T-helper 2 cell treated with Interferon-gamma antibody and Interleukin-4, amounts not matched to agents 5 μg/mL and 100 μg/mL, for 36 hours (primary cell): ENCODE results near the gene CLEC9A.
A peak's percentile ranks its signal among the peaks of the same experiment; 100 is the strongest.

Experiments used
- DNase-seq: peaks from one replicate; pipeline ENCODE4 v3.0.0; 2021; ENCODE audit warnings: low spot score
- H3K27ac Mint-ChIP-seq: one replicate; pipeline ENCODE4 v1.8.0; 2021; ENCODE audit warnings: mild to moderate bottlenecking, mixed read lengths
- H3K27me3 Mint-ChIP-seq: one replicate; pipeline ENCODE4 v1.8.0; 2021; ENCODE audit warnings: low read depth, mixed read lengths
- H3K36me3 Mint-ChIP-seq: one replicate; pipeline ENCODE4 v1.8.0; 2021; ENCODE audit warnings: low read depth, mixed read lengths
- H3K4me1 Mint-ChIP-seq: one replicate; pipeline ENCODE4 v1.8.0; 2021; ENCODE audit warnings: low read depth, mixed read lengths
- H3K4me3 Mint-ChIP-seq: one replicate; pipeline ENCODE4 v1.8.0; 2022; ENCODE audit warnings: mild to moderate bottlenecking, moderate library complexity, mixed read lengths
- H3K9me3 Mint-ChIP-seq: one replicate; pipeline ENCODE4 v1.8.0; 2021; ENCODE audit warnings: mixed read lengths

Gene CLEC9A

DNA sequence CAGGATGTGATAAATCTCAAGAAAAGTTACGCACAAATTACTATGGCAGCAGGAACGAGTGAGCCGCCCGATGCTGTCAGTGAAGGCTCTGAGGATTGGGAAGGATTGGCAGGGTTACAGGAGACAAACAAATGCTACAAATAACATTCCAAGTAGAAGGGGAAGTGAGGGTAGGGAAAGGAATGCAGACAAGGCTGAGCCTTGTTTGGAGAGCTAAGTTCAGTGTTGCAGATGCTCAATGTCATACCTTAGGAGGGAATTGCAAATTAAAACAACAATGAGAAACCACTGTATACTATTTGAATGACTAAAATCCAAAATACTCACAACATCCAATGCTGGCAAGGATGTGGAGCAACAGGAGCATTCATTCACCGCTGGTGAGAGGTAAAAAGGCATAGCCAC lies 1.3 kb downstream of the CLEC9A start:
- no peaks in the 10 kb centered on the region for H3K36me3 Mint-ChIP-seq
- no peak for DNase-seq
- no peaks in the 10 kb centered on the region for H3K9me3 Mint-ChIP-seq
- H3K27me3 Mint-ChIP-seq, result peaks cover 21% of the 10 kb centered on the region
- H3K4me3 Mint-ChIP-seq, result no peak overlapping the region
- no peak overlapping the region for H3K27ac Mint-ChIP-seq
- no peaks in the 10 kb centered on the region for H3K4me1 Mint-ChIP-seq

DNA sequence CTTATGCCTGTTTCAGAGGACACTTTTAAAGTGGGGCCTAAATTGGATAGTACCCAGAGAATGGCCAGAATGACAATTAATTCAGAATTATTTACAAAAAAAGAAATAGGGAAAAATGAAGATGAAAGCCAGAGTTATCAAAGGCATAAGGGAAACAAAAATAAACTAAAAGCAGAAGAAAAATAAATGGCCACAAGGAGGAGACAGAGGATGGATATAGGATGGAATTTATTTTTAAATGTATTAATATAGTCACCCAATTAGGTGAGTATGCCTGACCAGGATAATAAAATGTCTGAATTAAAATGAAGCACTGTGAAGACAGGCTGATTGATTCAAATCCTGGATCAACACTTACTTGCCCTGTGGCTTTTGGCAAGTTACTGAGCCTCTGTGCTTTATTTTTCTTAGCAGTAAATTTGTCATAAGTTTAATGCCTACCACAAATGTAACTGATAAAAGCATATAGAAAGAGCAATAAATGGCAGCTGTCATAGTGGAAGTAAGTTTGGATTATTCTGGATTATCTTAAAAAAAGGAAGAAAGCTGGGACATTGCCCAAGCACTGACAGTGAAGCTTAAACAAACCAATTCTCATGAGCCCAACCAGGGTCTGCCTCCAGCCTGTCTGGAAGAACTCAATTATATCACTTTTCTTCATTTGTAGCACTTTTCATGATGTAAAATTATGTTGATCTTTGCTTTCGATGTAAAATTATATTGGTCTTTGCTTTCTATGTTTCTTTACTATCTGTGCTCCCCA lies 3.5 kb downstream of the CLEC9A start:
- Mint-ChIP-seq H3K36me3 (no peaks in the 10 kb centered on the region), H3K9me3 (no peaks in the 10 kb centered on the region), H3K27ac (no peak overlapping the region), H3K4me1 (no peaks in the 10 kb centered on the region), H3K27me3 (peaks cover 13% of the 10 kb centered on the region), H3K4me3 (no peak overlapping the region)
- no peak for DNase-seq

DNA sequence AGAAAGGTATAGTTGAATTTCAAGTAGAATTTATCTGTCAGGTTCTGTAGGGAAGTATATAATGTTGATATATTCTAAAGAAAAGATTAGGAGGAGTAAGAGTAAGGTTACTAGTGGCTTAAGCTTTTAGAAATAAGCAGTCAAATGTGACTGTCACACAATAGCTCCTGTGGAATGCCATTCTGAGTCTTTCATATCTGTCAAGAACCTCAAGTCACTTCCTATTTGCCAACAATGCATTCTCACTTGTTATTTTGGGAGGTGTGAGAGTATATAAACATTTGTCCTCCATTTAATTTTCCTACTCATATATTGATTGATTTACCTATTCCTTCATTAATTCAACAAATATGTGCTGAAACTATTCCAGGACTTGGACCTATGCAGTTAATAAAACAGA lies 11.7 kb downstream of the CLEC9A start:
- no peaks in the 10 kb centered on the region for H3K4me1 Mint-ChIP-seq
- peaks cover 51% of the 10 kb centered on the region for H3K27me3 Mint-ChIP-seq
- DNase-seq, result no peak

DNA sequence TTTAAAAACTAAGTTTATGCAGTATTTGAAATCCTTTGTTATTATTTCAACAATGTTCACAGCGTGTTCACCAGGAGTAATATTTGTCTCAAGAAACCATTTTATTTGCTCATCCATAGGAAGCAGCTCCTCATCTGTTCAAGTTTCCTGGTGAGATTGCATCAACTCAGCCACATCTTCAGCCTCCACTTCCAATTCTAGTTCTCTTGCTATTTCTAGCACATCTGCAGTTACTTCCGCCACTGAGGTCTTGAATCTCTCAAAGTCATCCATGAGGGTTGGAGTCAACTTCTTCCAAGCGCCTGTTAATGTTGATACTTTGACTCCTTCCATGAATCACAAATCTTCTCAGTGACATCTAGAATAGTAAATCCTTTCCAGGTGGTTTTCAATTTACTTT lies 18.0 kb downstream of the CLEC9A start:
- H3K4me3 Mint-ChIP-seq, result no peak overlapping the region
- peaks cover 13% of the 10 kb centered on the region for H3K4me1 Mint-ChIP-seq
- DNase-seq, result no peak
- peaks cover 36% of the 10 kb centered on the region for H3K27me3 Mint-ChIP-seq
- no peaks in the 10 kb centered on the region for H3K9me3 Mint-ChIP-seq
- H3K27ac Mint-ChIP-seq, result no peak overlapping the region
- H3K36me3 Mint-ChIP-seq, result no peaks in the 10 kb centered on the region

More for the DNA sequence above, 11.7 kb downstream of the CLEC9A start:
- no peaks in the 10 kb centered on the region for H3K9me3 Mint-ChIP-seq
- no peak overlapping the region for H3K27ac Mint-ChIP-seq
- H3K36me3 Mint-ChIP-seq, result no peaks in the 10 kb centered on the region
- no peak overlapping the region for H3K4me3 Mint-ChIP-seq

DNA sequence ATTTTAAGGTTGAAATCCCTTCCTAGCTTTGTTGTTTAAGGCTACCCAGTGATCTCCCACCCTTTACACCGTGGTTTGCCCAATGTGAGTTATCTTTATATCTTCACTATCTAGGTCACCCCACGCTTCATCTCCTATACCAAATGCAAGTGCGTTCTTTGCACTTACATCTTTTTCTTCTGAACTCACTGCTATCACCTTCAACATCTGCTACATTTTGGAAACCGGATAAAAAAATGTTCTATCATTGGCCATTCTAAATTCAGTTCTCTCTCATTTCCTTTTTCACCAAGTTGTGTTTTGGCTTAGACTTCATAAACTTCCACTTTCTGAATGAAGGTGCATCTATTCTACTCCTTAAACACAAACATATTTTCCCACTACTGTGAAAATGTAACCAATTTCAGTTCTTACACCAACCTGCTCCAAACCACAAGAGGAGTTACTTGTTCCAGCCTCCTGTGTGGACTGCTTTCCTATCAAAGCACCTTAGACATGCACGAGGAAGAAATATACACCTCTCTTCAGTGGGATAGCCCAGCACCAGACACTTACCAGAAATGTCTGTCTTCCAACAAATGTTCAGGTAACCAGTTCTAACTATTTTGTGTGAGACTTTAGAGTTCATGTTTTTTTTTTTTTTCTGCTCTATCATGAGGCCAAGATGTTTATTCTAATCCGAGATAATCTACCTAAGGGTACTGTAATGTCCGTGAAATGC lies 21.9 kb downstream of the CLEC9A start:
- no peaks in the 10 kb centered on the region for H3K36me3 Mint-ChIP-seq
- H3K4me3 Mint-ChIP-seq, result peak overlapping the region; percentile 1
- peaks cover 33% of the 10 kb centered on the region for H3K27me3 Mint-ChIP-seq
- DNase-seq, result no peak
- H3K4me1 Mint-ChIP-seq, result peaks cover 13% of the 10 kb centered on the region
- H3K9me3 Mint-ChIP-seq, result no peaks in the 10 kb centered on the region
- H3K27ac Mint-ChIP-seq, result no peak overlapping the region

DNA sequence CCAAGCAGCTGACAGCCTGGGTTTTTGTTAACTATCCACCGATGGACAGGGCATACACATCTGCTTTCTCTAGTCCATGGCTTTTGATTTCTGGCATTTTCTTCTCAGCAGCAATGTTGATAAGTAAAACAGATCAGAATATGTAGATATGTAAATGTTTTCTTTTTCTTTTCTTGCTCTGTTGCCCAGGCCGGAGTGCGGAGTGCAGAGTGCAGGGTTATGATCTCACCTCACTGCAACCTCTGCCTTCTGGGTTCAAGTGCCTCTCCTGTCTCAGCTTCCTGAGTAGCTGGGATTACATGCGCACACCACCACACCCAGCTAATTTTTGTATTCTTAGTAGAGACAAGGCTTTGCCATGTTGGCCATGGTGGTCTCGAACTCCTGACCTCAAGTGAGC lies 27.9 kb downstream of the CLEC9A start:
- no peaks in the 10 kb centered on the region for H3K36me3 Mint-ChIP-seq
- no peak for DNase-seq
- peaks cover 49% of the 10 kb centered on the region for H3K27me3 Mint-ChIP-seq
- no peaks in the 10 kb centered on the region for H3K4me1 Mint-ChIP-seq
- H3K9me3 Mint-ChIP-seq, result no peaks in the 10 kb centered on the region
- no peak overlapping the region for H3K4me3 Mint-ChIP-seq
- no peak overlapping the region for H3K27ac Mint-ChIP-seq

DNA sequence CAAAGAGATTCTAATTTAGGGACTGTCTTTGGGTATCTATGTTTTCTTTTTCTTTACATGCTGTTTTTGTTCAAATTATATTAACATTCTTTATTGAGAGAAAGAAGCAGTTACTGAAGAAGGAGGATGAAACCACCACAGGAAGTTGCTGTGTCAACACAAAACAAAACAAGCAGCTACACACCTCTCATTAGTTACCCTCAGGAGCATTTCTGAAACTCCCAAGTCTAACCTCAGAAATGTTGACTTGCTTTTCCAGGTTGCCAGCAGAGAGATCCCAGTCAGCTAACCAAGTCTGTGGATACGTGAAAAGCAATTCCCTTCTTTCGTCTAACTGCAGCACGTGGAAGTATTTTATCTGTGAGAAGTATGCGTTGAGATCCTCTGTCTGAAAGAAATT lies 34.8 kb downstream of the CLEC9A start:
- Mint-ChIP-seq H3K27ac (no peak overlapping the region), H3K27me3 (peaks cover 55% of the 10 kb centered on the region), H3K4me1 (peaks cover 9% of the 10 kb centered on the region), H3K36me3 (no peaks in the 10 kb centered on the region), H3K9me3 (no peaks in the 10 kb centered on the region), H3K4me3 (no peak overlapping the region)
- DNase-seq, result no peak

DNA sequence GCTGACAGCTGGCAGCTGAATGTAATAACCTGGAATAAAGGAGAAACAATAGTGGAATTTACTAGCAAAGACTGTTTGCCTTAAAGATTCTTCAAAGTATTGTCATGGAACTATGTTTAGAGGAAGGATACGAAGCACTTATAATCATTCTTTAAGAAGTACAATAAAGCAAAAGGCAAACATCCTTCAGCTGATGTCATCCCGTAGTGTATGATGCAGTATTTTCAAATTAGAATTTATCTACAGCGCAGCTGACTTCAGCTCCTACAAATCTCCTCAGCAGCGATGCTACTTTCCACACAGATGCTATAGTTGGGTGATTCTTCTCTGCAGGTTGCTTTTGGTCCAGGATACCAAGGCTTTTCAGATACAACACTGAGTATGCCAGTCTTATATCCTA lies 36.8 kb downstream of the CLEC9A start:
- Mint-ChIP-seq H3K9me3 (no peaks in the 10 kb centered on the region), H3K4me3 (no peak overlapping the region), H3K27me3 (peaks cover 48% of the 10 kb centered on the region), H3K4me1 (peaks cover 9% of the 10 kb centered on the region), H3K36me3 (no peaks in the 10 kb centered on the region), H3K27ac (no peak overlapping the region)
- DNase-seq, result no peak

DNA sequence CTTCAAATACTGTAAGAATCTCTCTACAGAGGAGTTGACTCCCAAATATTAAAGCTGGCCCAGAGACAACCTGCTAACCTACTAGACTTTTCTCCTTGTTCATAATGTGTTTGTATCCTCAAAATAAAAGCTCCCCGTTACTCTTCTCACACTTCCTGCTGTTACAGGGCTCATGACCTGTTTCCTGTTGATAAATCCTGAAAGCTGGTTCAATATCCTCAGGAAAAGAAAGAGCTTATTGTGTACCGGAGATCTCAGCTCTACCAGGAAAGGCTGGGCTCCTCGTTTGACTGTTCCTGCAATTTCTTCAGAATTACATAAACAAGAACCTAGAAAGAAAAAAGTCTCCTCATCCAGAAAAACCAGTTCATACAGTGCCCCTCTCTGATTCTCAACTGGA lies 37.5 kb downstream of the CLEC9A start:
- DNase-seq, result no peak
- Mint-ChIP-seq H3K4me1 (peaks cover 9% of the 10 kb centered on the region), H3K9me3 (no peaks in the 10 kb centered on the region), H3K27ac (no peak overlapping the region), H3K36me3 (no peaks in the 10 kb centered on the region), H3K4me3 (no peak overlapping the region), H3K27me3 (peaks cover 46% of the 10 kb centered on the region)

DNA sequence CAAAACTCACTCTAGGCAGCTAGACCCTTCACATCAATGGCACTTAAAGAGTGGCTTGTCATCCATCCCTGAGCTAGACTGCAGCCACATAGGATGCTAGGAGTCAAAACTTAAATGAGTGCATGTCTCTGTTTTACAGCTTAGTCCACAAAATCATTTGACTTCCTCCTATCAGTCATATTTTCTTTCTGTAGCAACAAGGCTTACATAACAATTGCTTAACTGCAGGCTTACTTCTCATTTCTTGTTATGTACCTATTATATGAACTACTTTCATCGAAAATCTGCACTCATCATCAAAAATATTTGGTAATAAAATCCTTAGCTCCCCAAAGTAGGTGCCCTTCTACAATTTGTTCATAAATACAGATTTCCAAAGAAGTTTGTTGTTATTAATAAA lies 38.2 kb downstream of the CLEC9A start:
- Mint-ChIP-seq H3K4me3 (no peak overlapping the region), H3K27me3 (peaks cover 46% of the 10 kb centered on the region), H3K9me3 (no peaks in the 10 kb centered on the region), H3K27ac (no peak overlapping the region), H3K36me3 (no peaks in the 10 kb centered on the region), H3K4me1 (peaks cover 9% of the 10 kb centered on the region)
- no peak for DNase-seq

DNA sequence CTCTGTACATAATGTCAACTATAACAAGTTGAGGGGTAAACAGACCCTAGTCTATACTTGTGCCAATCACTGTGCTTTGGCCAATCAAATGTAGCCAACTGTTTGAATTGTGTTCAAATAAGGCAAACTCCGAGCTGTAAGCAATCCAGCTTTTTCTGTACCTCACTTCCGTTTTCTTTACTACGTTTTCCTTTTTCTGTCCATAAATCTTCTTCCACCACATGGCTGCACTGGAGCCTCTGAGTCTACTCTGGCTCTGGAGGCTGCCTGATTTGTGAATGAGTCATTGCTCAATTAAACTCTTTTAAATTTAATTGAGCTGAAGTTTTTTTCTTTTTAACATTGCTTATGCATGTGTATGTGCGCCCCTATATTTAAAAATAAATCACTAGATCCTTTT lies 38.6 kb downstream of the CLEC9A start:
- no peaks in the 10 kb centered on the region for H3K36me3 Mint-ChIP-seq
- H3K4me1 Mint-ChIP-seq, result peaks cover 9% of the 10 kb centered on the region
- peaks cover 46% of the 10 kb centered on the region for H3K27me3 Mint-ChIP-seq
- no peaks in the 10 kb centered on the region for H3K9me3 Mint-ChIP-seq
- no peak overlapping the region for H3K4me3 Mint-ChIP-seq
- DNase-seq, result no peak
- no peak overlapping the region for H3K27ac Mint-ChIP-seq

DNA sequence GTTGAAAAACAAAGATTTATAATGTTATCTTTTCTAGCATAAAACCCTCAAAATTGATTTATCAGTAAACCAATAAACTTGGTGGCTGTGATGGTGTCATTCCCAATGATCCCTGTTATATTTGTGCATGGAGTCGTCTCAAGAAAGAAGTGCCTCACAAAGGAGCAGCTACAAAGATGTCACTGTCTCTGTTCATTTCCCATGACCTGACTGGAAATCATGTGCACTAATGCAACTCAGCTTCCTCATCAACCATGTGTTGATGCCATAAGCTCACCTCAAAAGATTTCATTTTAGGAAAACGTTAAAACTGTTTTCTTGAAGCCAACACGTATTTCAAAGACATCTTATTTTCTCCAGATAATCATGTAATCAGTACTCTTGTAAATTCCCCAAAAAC lies 39.5 kb downstream of the CLEC9A start:
- Mint-ChIP-seq H3K9me3 (no peaks in the 10 kb centered on the region), H3K27me3 (peaks cover 42% of the 10 kb centered on the region), H3K27ac (no peak overlapping the region), H3K4me3 (no peak overlapping the region), H3K36me3 (no peaks in the 10 kb centered on the region), H3K4me1 (peaks cover 8% of the 10 kb centered on the region)
- DNase-seq, result no peak

DNA sequence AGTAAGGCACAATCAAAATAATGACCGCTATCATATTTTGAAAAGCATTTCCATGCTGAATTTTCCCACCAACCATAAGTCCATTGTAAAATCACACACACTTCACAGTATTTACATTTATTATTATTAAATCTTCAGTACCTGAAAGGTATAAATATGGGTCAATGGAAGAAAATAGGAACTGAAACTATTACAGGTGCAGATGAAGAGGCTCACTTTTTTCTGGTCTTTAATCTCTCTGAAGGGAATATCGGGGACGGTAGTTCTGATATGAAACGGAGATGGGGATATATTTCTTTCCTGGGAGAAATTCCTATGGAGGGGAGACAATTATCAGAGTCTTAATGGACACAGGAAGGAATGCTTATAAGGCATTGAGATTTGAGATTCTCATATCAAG lies 39.9 kb downstream of the CLEC9A start:
- Mint-ChIP-seq H3K36me3 (no peaks in the 10 kb centered on the region), H3K4me1 (peaks cover 4% of the 10 kb centered on the region), H3K9me3 (no peaks in the 10 kb centered on the region), H3K27me3 (peaks cover 44% of the 10 kb centered on the region), H3K4me3 (no peak overlapping the region), H3K27ac (no peak overlapping the region)
- no peak for DNase-seq

DNA sequence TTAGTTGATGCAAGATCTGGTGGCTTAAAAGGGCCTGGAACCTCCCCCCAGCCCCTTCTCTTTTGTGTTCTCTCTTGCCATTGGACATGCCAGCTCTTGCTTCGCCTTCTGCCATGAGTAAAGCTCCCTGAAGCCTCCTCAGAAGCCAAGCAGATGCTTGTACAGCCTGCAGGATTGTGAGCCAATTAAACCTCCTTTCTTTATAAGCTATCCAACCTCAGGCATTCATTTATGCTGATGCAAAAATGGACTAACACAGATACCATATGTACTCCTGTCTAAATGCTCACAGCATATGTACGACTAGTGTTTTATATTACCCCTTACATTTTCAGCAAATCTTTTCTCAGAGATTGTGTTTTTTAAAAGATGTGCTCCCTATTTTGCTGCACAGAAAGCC lies 41.6 kb downstream of the CLEC9A start:
- Mint-ChIP-seq H3K4me3 (no peak overlapping the region), H3K9me3 (no peaks in the 10 kb centered on the region), H3K27ac (no peak overlapping the region), H3K27me3 (peaks cover 38% of the 10 kb centered on the region), H3K36me3 (no peaks in the 10 kb centered on the region), H3K4me1 (peaks cover 3% of the 10 kb centered on the region)
- DNase-seq, result no peak
